Measurements from ENCODE around the gene CALHM5. TPM values are rescaled to one million over a fixed set of nuclear protein-coding genes. Genes with fewer than 3 reads are reported as not detected.

CALHM5 gene
- total and polyA plus RNA-seq, 9 of the 15 experiments (the other 6 are each of a cell fraction or from before 2014, with no cell fraction given): under 0.01 to 0.05 (median 0.02) TPM; not detected in 2

DNA sequence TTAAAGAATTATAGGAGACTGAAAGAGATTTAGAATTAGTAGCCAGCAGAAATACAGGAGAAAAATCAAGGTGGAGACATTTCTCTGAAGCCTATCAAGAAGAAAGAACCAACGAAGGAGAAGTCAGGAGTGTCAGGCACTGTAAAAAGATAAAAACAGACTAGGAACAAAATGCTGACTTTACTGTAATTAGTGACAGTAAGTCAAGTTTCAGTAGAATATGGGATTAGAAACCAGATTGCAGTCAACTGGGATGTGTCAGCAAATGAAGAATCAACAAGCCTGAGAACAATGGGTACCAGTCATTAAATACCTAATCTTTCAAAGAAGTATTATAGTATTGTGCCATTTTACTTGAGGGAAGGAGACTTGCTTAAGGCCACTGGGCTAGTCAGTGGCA lies 28.7 kb upstream of the CALHM5 start:
- no peaks in the 10 kb centered on the region for H3K9me1 ChIP-seq (ENCODE audit: control insufficient read depth, insufficient read depth, low read length)
- ChIA-PET POLR2A (no interaction called here), CTCF (ENCODE audit: low intra/inter-chr PET ratio) (no interaction called here)
- H3K4me1 ChIP-seq (replicated peaks in 1 of 2; ENCODE audit: control insufficient read depth in 2 of 2, insufficient read depth in 2 of 2, low read length in 2 of 2): no peaks in the 10 kb centered on the region
- ATAC-seq: no peak
- H4K20me1 ChIP-seq (replicated peaks; ENCODE audit: control insufficient read depth, insufficient read depth, low read length): no peaks in the 10 kb centered on the region
- no peak overlapping the region for H3K9ac ChIP-seq (ENCODE audit: insufficient read depth in 1 of 2, low read depth in 2 of 2, low read length in 2 of 2)
- no peak overlapping the region for H3K4me3 ChIP-seq
- no peak overlapping the region for H3K27ac ChIP-seq (ENCODE audit: extremely low read depth, low read depth, low read length)
- WGBS (ENCODE audit: insufficient coverage, low coverage, missing lambda C conversion rate): 0% methylated on average over 1 of the region's 1 CpG
- H2AFZ ChIP-seq (ENCODE audit: low read depth, low read length): no peak overlapping the region
- no peaks in the 10 kb centered on the region for H3K27me3 ChIP-seq (ENCODE audit: control insufficient read depth in 2 of 2, insufficient read depth in 2 of 2, low read length in 2 of 2)
- no TSS peak for BruUV-seq (replicated peaks)
- no peak for FAIRE-seq
- H3K4me2 ChIP-seq (ENCODE audit: insufficient read depth, low read length): no peak overlapping the region
- no peaks in the 10 kb centered on the region for H3K79me2 ChIP-seq (ENCODE audit: control insufficient read depth, insufficient read depth, low read length)
- intact Hi-C loops (cut with micrococcal nuclease): no loop called here
- DNase-seq (ENCODE audit: extremely low read depth in 1 of 4, low spot score in 3 of 4): no peak
- no peaks in the 10 kb centered on the region for H3K36me3 ChIP-seq (ENCODE audit: control insufficient read depth, insufficient read depth, low read length)
- in situ Hi-C loops (cut with MboI): no loop called here
- H3K9me3 ChIP-seq (replicated peaks; ENCODE audit: control insufficient read depth, insufficient read depth, low read depth, low read length): no peaks in the 10 kb centered on the region
- TF ChIP-seq HDAC8 (tag; IDR thresholded peaks at IDR 0.05): no peak
- TF ChIP-seq TRIM24 (IDR thresholded peaks at IDR 0.05): no peak
- TF ChIP-seq, protein P1, sequence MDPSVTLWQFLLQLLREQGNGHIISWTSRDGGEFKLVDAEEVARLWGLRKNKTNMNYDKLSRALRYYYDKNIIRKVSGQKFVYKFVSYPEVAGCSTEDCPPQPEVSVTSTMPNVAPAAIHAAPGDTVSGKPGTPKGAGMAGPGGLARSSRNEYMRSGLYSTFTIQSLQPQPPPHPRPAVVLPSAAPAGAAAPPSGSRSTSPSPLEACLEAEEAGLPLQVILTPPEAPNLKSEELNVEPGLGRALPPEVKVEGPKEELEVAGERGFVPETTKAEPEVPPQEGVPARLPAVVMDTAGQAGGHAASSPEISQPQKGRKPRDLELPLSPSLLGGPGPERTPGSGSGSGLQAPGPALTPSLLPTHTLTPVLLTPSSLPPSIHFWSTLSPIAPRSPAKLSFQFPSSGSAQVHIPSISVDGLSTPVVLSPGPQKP (CRISPR knock-in tag; IDR thresholded peaks at IDR 0.05): no peak
- TF ChIP-seq ZNF41 (CRISPR knock-in tag; conservative IDR thresholded peaks at IDR 0.05): no peak
- TF ChIP-seq MAFF (IDR thresholded peaks at IDR 0.05; ENCODE audit: low read length): peak; percentile 47
- TF ChIP-seq ZNF316 (IDR thresholded peaks at IDR 0.05): peak; percentile 87
- TF ChIP-seq, protein P2, sequence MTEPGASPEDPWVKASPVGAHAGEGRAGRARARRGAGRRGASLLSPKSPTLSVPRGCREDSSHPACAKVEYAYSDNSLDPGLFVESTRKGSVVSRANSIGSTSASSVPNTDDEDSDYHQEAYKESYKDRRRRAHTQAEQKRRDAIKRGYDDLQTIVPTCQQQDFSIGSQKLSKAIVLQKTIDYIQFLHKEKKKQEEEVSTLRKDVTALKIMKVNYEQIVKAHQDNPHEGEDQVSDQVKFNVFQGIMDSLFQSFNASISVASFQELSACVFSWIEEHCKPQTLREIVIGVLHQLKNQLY (CRISPR knock-in tag; conservative IDR thresholded peaks at IDR 0.05): no peak
- no peak for TF ChIP-seq MIER1 (IDR thresholded peaks at IDR 0.05; ENCODE audit: low read depth)
- TF ChIP-seq ZNF347 (CRISPR knock-in tag; IDR thresholded peaks at IDR 0.05; ENCODE audit: low read depth): no peak
- TF ChIP-seq TEAD1 (CRISPR knock-in tag; IDR thresholded peaks at IDR 0.05): no peak
- TF ChIP-seq XRCC4 (IDR thresholded peaks at IDR 0.05; ENCODE audit: extremely low read depth, insufficient read depth, insufficient read length): no peak
- no peak for TF ChIP-seq THRAP3 (IDR thresholded peaks at IDR 0.05; ENCODE audit: borderline replicate concordance)
- TF ChIP-seq, protein P3, sequence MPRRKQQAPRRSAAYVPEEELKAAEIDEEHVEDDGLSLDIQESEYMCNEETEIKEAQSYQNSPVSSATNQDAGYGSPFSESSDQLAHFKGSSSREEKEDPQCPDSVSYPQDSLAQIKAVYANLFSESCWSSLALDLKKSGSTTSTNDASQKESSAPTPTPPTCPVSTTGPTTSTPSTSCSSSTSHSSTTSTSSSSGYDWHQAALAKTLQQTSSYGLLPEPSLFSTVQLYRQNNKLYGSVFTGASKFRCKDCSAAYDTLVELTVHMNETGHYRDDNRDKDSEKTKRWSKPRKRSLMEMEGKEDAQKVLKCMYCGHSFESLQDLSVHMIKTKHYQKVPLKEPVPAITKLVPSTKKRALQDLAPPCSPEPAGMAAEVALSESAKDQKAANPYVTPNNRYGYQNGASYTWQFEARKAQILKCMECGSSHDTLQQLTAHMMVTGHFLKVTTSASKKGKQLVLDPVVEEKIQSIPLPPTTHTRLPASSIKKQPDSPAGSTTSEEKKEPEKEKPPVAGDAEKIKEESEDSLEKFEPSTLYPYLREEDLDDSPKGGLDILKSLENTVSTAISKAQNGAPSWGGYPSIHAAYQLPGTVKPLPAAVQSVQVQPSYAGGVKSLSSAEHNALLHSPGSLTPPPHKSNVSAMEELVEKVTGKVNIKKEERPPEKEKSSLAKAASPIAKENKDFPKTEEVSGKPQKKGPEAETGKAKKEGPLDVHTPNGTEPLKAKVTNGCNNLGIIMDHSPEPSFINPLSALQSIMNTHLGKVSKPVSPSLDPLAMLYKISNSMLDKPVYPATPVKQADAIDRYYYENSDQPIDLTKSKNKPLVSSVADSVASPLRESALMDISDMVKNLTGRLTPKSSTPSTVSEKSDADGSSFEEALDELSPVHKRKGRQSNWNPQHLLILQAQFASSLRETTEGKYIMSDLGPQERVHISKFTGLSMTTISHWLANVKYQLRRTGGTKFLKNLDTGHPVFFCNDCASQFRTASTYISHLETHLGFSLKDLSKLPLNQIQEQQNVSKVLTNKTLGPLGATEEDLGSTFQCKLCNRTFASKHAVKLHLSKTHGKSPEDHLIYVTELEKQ (CRISPR knock-in tag; IDR thresholded peaks at IDR 0.05): no peak
- TF ChIP-seq SLC30A9 (CRISPR knock-in tag; IDR thresholded peaks at IDR 0.05): no peak
- TF ChIP-seq ZNF253 (CRISPR knock-in tag; conservative IDR thresholded peaks at IDR 0.05): no peak
- TF ChIP-seq, protein P4, sequence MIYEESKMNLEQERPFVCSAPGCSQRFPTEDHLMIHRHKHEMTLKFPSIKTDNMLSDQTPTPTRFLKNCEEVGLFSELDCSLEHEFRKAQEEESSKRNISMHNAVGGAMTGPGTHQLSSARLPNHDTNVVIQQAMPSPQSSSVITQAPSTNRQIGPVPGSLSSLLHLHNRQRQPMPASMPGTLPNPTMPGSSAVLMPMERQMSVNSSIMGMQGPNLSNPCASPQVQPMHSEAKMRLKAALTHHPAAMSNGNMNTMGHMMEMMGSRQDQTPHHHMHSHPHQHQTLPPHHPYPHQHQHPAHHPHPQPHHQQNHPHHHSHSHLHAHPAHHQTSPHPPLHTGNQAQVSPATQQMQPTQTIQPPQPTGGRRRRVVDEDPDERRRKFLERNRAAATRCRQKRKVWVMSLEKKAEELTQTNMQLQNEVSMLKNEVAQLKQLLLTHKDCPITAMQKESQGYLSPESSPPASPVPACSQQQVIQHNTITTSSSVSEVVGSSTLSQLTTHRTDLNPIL (CRISPR knock-in tag; IDR thresholded peaks at IDR 0.05): no peak
- TF ChIP-seq ZNF583 (CRISPR knock-in tag; IDR thresholded peaks at IDR 0.05): no peak
- TF ChIP-seq ZNF408 (CRISPR knock-in tag; IDR thresholded peaks at IDR 0.05; ENCODE audit: low read depth): no peak
- no peak for TF ChIP-seq WHSC1 (IDR thresholded peaks at IDR 0.05; ENCODE audit: low read length)
- TF ChIP-seq MAFK (IDR thresholded peaks at IDR 0.05; ENCODE audit: low read length): 0 out of 2 replicates have a peak, but pooled peaks have one; percentile 11
